ENCODE measurements around the gene CDH13. TPM values are rescaled to one million over a fixed set of nuclear protein-coding genes. Genes with fewer than 3 reads are reported as not detected.

The CDH13 gene
- total and polyA plus RNA-seq, 9 of the 15 experiments (the other 6 are each of a cell fraction or from before 2014, with no cell fraction given): 0.03 TPM; not detected in 8

- TF ChIP-seq PREB (CRISPR knock-in tag; IDR thresholded peaks at IDR 0.05) (no peak), TEAD2 (tag; IDR thresholded peaks at IDR 0.05) (no peak), ZBTB40 (IDR thresholded peaks at IDR 0.05) (no peak), ZBTB40 (CRISPR knock-in tag; IDR thresholded peaks at IDR 0.05) (no peak), KDM1A (IDR thresholded peaks at IDR 0.05) (0 out of 4 replicates have a peak, but pooled peaks of 1 of the 2 experiments have one; percentile 35), THAP7 (CRISPR knock-in tag; IDR thresholded peaks at IDR 0.05) (no peak), UBTF (IDR thresholded peaks at IDR 0.05; ENCODE audit: borderline replicate concordance in 1 of 2, low read depth in 2 of 2, low read length in 2 of 2) (no peak), SNRNP70 (optimal IDR thresholded peaks at IDR 0.05; ENCODE audit: low read depth, low read length) (no peak), RBM22 (IDR thresholded peaks at IDR 0.05; ENCODE audit: low read depth, low read length, poor library complexity, severe bottlenecking) (no peak), HEY1 (CRISPR knock-in tag; IDR thresholded peaks at IDR 0.05; ENCODE audit: borderline replicate concordance) (no peak)
These were observed 1199.6 kb downstream of the CDH13 start (continued) for GRCh38 chr16:83826146-83826913.

All from K562 (cell line).